ENCODE measurements around the gene TWIST2.

DNA sequence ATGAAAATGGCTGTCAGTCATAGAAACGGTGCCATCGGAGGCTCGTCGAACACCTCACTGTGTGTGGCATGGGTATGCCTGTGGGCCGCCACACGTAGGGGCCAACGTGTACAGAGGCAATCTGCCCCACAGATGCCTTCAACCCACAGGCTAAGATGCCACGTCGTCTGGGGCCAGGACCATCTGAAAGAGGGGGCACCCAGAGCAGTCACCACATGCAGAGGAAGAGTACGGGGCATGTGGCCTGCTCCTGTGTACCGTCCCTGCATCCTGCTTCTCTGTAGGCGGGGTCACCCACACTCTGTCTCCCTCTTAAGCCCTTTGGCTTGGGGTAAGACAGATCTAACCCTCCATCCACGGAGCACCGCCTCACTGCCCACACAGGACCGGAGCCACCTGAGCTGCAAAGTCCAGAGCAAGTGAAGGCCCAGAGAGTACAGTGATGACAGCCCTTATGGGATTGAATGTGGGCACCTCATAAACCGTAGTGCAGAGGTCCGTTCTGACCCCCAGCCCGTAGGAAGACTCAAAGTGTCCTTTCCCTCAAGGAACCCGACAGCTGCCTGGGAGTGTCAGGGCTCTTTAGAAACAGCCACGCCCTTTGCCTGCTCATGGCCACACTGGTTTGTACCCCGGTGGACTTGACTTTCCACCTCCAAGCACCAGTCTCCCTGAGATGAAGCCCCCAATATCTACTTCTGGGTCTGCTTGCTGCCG is 66.2 kb downstream of the TWIST2 start:
- TF ChIP-seq, protein P1, sequence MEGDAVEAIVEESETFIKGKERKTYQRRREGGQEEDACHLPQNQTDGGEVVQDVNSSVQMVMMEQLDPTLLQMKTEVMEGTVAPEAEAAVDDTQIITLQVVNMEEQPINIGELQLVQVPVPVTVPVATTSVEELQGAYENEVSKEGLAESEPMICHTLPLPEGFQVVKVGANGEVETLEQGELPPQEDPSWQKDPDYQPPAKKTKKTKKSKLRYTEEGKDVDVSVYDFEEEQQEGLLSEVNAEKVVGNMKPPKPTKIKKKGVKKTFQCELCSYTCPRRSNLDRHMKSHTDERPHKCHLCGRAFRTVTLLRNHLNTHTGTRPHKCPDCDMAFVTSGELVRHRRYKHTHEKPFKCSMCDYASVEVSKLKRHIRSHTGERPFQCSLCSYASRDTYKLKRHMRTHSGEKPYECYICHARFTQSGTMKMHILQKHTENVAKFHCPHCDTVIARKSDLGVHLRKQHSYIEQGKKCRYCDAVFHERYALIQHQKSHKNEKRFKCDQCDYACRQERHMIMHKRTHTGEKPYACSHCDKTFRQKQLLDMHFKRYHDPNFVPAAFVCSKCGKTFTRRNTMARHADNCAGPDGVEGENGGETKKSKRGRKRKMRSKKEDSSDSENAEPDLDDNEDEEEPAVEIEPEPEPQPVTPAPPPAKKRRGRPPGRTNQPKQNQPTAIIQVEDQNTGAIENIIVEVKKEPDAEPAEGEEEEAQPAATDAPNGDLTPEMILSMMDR (IDR thresholded peaks at IDR 0.05) = no peak
- TF ChIP-seq POLR2A (IDR thresholded peaks at IDR 0.05) = no peak
